Activated naive CD8-positive, alpha-beta T cell treated with anti-CD3 and anti-CD28 coated beads, Interleukin-2, amount 50 U/mL, for 16 hours (primary cell): Measurements from ENCODE around the gene BMAL2.

Source experiments
- DNase-seq: peaks from one replicate; pipeline ENCODE4 v3.0.0-alpha.2; 2020; ENCODE audit warnings: low read depth, low spot score

The BMAL2 gene

GRCh38 chr12:27355979-27356378, 23.3 kb downstream of the BMAL2 start:
- DNase-seq = no peak

GRCh38 chr12:27359578-27360340, 27.1 kb downstream of the BMAL2 start:
- no peak for DNase-seq

GRCh38 chr12:27361372-27361771, 28.7 kb downstream of the BMAL2 start:
- no peak for DNase-seq

GRCh38 chr12:27366621-27367020, 34.0 kb downstream of the BMAL2 start:
- no peak for DNase-seq

- no peak for DNase-seq
Measured at GRCh38 chr12:27367078-27367477, 34.4 kb downstream of the BMAL2 start.

GRCh38 chr12:27382171-27382795, 49.6 kb downstream of the BMAL2 start:
- no peak for DNase-seq
